Panc1 (cell line): ENCODE results near the gene YAE1. TPM values are rescaled to one million over a fixed set of nuclear protein-coding genes. Genes with fewer than 3 reads are reported as not detected.
"Not testable (repeated sequence)": the region's sequence is repeated elsewhere in the genome, so short reads cannot be mapped to it uniquely, and the experiment has no call there.

Experiments used
- ATAC-seq: fragments of 200-7000 bp; cut with Tn5 transposase; 2 replicates; pipeline ENCODE4 v1.9.1; 2020; ENCODE audit warnings: mild to moderate bottlenecking, moderate library complexity
- BruUV-seq: library from RNA; stranded (reverse); fragments of 400-500 nt; replicated peaks from 2 replicates; lab custom pipeline; 2021; lab: Mats Ljungman, UMichigan
- CTCF ChIA-PET: fragments of 300-600 bp; sonication (Branson Sonifier 250); formaldehyde crosslinking; loops from one replicate; lab custom pipeline; 2022; ENCODE audit warnings: antibody characterized with exemption; lab: Charles Lee
- POLR2A ChIA-PET: fragments of 300-600 bp; sonication (Branson Sonifier 250); formaldehyde crosslinking; loops from one replicate; lab custom pipeline; 2022; ENCODE audit warnings: antibody characterized with exemption; lab: Charles Lee
- DNase-seq: peaks from one replicate; pipeline ENCODE4 v3.0.0-alpha.2; 2010; ENCODE audit warnings: low read depth, low spot score
- H3K27ac ChIP-seq: 2 replicates; pipeline ENCODE4 v1.5.1; 2011; ENCODE audit warnings: mild to moderate bottlenecking, low read length, inconsistent platforms
- H3K27me3 ChIP-seq: fragments of 200-500 bp; sonication (Bioruptor generic); 2 replicates; pipeline ENCODE4 v1.6.0; 2014; ENCODE audit warnings: low read length, inconsistent platforms; ENCODE audit not compliant: control insufficient read depth, insufficient read depth
- H3K36me3 ChIP-seq: fragments of 200-500 bp; sonication (Bioruptor generic); 2 replicates; pipeline ENCODE4 v1.5.1; 2014; ENCODE audit warnings: inconsistent platforms, mild to moderate bottlenecking, low read length, moderate library complexity; ENCODE audit not compliant: control insufficient read depth, insufficient read depth
- H3K4me1 ChIP-seq: 2 replicates; pipeline ENCODE4 v1.5.1; 2011; ENCODE audit warnings: inconsistent platforms, mild to moderate bottlenecking, low read length, moderate library complexity; ENCODE audit not compliant: control insufficient read depth, insufficient read depth
- H3K4me3 ChIP-seq, 2 experiments: 2 replicates each; pipeline ENCODE4 v1.5.1; 2011 to 2012; ENCODE audit warnings: low read depth in 2 of 2, low read length in 2 of 2, mild to moderate bottlenecking in 2 of 2, inconsistent platforms in 1 of 2, moderate library complexity in 1 of 2
- H3K9me3 ChIP-seq: fragments of 200-500 bp; sonication (Bioruptor generic); 2 replicates; pipeline ENCODE4 v1.5.1; 2014; ENCODE audit warnings: low read depth, mild to moderate bottlenecking, inconsistent platforms, low read length, moderate library complexity; ENCODE audit not compliant: control insufficient read depth, insufficient read depth
- POLR2AphosphoS5 ChIP-seq: IDR thresholded peaks from 2 replicates; pipeline ENCODE4 v1.6.1; 2012; ENCODE audit warnings: mild to moderate bottlenecking, low read depth, low read length, moderate library complexity
- SIN3A ChIP-seq: IDR thresholded peaks from 2 replicates; pipeline ENCODE4 v1.6.1; 2012; ENCODE audit warnings: low read depth, mild to moderate bottlenecking, low read length, moderate library complexity, borderline replicate concordance; ENCODE audit not compliant: insufficient read depth
- TCF7L2 ChIP-seq: IDR thresholded peaks from 2 replicates; pipeline ENCODE4 v1.6.1; 2011; ENCODE audit warnings: mild to moderate bottlenecking, low read depth, low read length, inconsistent platforms
- in situ Hi-C: cut with HindIII; loops from 2 replicates; pipeline ENCODE4 v1.10.0; 2016; ENCODE audit warnings: low sequenced_read_pairs, low pct_unique_long_range_greater_than_20kb
- intact Hi-C: fragments of 100-400 bp; cut with micrococcal nuclease; formaldehyde crosslinking; loops from one replicate; pipeline ENCODE4 v1.10.0; 2022; ENCODE audit not compliant: unreplicated experiment
- total RNA-seq: library from RNA; stranded (reverse); gene quantifications from one replicate; pipeline ENCODE4 v1.2.1, GENCODE V29; 2021; ENCODE audit not compliant: unreplicated experiment
- TF ChIP-seq, protein P1 (sequence below), 2 experiments: IDR thresholded peaks; 2 replicates each; pipeline ENCODE4 v1.6.1; 2011 to 2012; ENCODE audit warnings: low read depth in 2 of 2, control low read depth in 1 of 2, low read length in 1 of 2, mild to moderate bottlenecking in 1 of 2, moderate library complexity in 1 of 2; ENCODE audit not compliant: insufficient read depth in 1 of 2
- TF ChIP-seq, protein P2 (sequence below): fragments of 450-650 bp; IDR thresholded peaks from 2 replicates; pipeline ENCODE4 v1.5.1; 2017; ENCODE audit warnings: mild to moderate bottlenecking

Gene YAE1
- total RNA-seq, 1 experiment from 2014 or later, result 20.1 TPM

DNA sequence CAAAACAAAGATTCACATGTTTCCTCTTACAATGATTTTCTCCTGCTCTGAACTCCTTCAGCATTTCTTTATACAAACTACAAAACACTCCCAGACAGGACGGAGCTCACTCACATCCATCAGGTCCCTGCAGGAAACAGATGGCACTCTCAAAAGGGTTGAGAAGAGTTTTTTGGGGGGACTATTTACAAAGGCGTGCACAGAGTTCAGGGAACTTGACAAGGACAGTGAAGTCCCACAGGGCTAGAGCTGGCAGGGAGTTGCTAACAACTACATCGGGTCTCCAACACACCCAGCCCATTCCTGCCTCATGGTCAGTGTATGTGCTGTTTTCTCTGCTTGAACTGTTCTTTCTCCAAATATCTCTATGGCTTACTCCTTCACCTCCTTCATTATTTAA is 24.7 kb upstream of the YAE1 start:
- H3K36me3 ChIP-seq, result no peaks in the 10 kb centered on the region
- in situ Hi-C loops (no loop called here), intact Hi-C loops (no loop called here)
- no peaks in the 10 kb centered on the region for H3K9me3 ChIP-seq
- no peaks in the 10 kb centered on the region for H3K4me1 ChIP-seq
- DNase-seq (no peak), ATAC-seq (no peak)
- no peak overlapping the region for H3K27ac ChIP-seq
- POLR2A ChIA-PET, result no interaction called here
- CTCF ChIA-PET, result no interaction called here
- no TSS peak for BruUV-seq
- TF ChIP-seq, protein P1, sequence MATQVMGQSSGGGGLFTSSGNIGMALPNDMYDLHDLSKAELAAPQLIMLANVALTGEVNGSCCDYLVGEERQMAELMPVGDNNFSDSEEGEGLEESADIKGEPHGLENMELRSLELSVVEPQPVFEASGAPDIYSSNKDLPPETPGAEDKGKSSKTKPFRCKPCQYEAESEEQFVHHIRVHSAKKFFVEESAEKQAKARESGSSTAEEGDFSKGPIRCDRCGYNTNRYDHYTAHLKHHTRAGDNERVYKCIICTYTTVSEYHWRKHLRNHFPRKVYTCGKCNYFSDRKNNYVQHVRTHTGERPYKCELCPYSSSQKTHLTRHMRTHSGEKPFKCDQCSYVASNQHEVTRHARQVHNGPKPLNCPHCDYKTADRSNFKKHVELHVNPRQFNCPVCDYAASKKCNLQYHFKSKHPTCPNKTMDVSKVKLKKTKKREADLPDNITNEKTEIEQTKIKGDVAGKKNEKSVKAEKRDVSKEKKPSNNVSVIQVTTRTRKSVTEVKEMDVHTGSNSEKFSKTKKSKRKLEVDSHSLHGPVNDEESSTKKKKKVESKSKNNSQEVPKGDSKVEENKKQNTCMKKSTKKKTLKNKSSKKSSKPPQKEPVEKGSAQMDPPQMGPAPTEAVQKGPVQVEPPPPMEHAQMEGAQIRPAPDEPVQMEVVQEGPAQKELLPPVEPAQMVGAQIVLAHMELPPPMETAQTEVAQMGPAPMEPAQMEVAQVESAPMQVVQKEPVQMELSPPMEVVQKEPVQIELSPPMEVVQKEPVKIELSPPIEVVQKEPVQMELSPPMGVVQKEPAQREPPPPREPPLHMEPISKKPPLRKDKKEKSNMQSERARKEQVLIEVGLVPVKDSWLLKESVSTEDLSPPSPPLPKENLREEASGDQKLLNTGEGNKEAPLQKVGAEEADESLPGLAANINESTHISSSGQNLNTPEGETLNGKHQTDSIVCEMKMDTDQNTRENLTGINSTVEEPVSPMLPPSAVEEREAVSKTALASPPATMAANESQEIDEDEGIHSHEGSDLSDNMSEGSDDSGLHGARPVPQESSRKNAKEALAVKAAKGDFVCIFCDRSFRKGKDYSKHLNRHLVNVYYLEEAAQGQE (IDR thresholded peaks at IDR 0.05; ENCODE audit: insufficient read depth in 1 of 2, low read depth in 2 of 2, low read length in 1 of 2), result no peak
- TF ChIP-seq POLR2AphosphoS5, result no peak
- TF ChIP-seq, protein P2, sequence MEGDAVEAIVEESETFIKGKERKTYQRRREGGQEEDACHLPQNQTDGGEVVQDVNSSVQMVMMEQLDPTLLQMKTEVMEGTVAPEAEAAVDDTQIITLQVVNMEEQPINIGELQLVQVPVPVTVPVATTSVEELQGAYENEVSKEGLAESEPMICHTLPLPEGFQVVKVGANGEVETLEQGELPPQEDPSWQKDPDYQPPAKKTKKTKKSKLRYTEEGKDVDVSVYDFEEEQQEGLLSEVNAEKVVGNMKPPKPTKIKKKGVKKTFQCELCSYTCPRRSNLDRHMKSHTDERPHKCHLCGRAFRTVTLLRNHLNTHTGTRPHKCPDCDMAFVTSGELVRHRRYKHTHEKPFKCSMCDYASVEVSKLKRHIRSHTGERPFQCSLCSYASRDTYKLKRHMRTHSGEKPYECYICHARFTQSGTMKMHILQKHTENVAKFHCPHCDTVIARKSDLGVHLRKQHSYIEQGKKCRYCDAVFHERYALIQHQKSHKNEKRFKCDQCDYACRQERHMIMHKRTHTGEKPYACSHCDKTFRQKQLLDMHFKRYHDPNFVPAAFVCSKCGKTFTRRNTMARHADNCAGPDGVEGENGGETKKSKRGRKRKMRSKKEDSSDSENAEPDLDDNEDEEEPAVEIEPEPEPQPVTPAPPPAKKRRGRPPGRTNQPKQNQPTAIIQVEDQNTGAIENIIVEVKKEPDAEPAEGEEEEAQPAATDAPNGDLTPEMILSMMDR, result no peak
- TF ChIP-seq SIN3A, result no peak
- TF ChIP-seq TCF7L2, result no peak
- H3K4me3 ChIP-seq, result no peak overlapping the region
- no peaks in the 10 kb centered on the region for H3K27me3 ChIP-seq

DNA sequence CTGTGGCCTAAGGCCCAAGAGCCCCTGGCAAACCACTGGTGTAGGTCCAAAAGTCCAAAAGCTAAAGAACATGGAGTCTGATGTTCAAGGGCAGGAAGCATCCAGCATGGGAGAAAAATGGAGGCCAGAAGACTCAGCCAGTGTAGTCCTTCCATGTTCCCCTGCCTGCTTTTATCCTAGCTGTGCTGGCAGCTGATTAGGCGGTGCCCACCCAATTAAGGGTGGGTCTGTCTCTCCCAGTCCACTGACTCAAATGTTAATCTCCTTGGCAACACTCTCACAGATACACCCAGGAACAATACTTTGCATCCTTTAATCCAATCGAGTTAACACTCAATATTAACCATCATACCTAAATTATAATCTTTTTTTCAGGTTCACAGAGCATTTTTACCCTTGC is 21.4 kb upstream of the YAE1 start:
- intact Hi-C loops, H3K27ac ChIP-seq, in situ Hi-C loops, H3K4me3 ChIP-seq, H3K27me3 ChIP-seq, H3K4me1 ChIP-seq, H3K36me3 ChIP-seq, H3K9me3 ChIP-seq, POLR2A ChIA-PET, CTCF ChIA-PET, DNase-seq, BruUV-seq, ATAC-seq: not testable (repeated sequence)

DNA sequence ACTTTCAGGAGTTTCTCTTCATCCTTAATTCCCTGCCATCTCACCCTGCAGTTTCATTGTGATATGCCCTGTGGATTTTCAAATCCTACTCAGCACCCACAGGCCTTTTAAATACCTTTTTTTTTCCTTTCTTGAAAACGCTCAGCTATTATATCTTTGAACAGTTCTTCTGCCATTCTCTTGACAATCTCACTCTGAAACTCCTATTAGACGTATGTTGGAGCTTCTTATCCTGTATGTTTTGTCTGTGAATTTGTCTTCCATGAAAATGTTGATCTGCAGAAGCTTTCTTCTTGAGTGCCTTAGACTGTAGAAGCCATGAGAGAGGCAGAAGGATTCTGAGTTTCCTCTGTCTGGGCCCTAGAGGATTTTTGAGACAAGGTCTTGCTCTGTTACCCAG is 18.9 kb upstream of the YAE1 start:
- Histone ChIP-seq H3K27ac (no peak overlapping the region), H3K4me1 (no peaks in the 10 kb centered on the region), H3K36me3 (no peaks in the 10 kb centered on the region), H3K9me3 (no peaks in the 10 kb centered on the region), H3K27me3 (no peaks in the 10 kb centered on the region), H3K4me3 (no peak overlapping the region)
- no peak for DNase-seq
- in situ Hi-C loops (no loop called here), intact Hi-C loops (no loop called here)
- BruUV-seq, result no TSS peak
- TF ChIP-seq POLR2AphosphoS5 (no peak), SIN3A (no peak), TCF7L2 (no peak)
- TF ChIP-seq, protein P2, result no peak
- TF ChIP-seq, protein P1 (IDR thresholded peaks at IDR 0.05; ENCODE audit: insufficient read depth in 1 of 2, low read depth in 2 of 2, low read length in 1 of 2), result no peak
- ChIA-PET CTCF (no interaction called here), POLR2A (no interaction called here)
- no peak for ATAC-seq
